Esophagus muscularis mucosa (tissue), 4 donors: ENCODE measurements around the gene THOP1. TPM values are rescaled to one million over a fixed set of nuclear protein-coding genes. Genes with fewer than 3 reads are reported as not detected.

Source experiments
- DNase-seq: peaks from one replicate; pipeline ENCODE4 v3.0.0-alpha.2; 2017; ENCODE audit errors: extremely low spot score
- H3K27ac ChIP-seq, 4 donors: fragments of 200-600 bp; sonication (generic); replicated peaks in 1 of 4; 1 replicate in 3 of 4; 2 replicates in 1 of 4; pipeline ENCODE4 v1.5.1; 2016 to 2019; ENCODE audit warnings: mild to moderate bottlenecking in 1 of 4
- H3K27me3 ChIP-seq, 4 donors: fragments of 200-600 bp; sonication (generic); one replicate each; pipeline versions ENCODE4 v1.5.1 to v1.6.0; 2016 to 2019
- H3K36me3 ChIP-seq, 4 donors: fragments of 200-600 bp; sonication (generic); one replicate each; pipeline ENCODE4 v1.5.1; 2016 to 2019
- H3K4me1 ChIP-seq, 4 donors: fragments of 200-600 bp; sonication (generic); one replicate each; pipeline ENCODE4 v1.5.1; 2016 to 2019
- H3K4me3 ChIP-seq, 4 donors: fragments of 200-600 bp; sonication (generic); 1 replicate in 2 of 4; 2 replicates in 2 of 4; pipeline ENCODE4 v1.5.1; 2016 to 2019; ENCODE audit warnings: mild to moderate bottlenecking in 4 of 4, moderate library complexity in 1 of 4
- H3K9me3 ChIP-seq, 4 donors: fragments of 200-600 bp; sonication (generic); 1 replicate in 3 of 4; 2 replicates in 1 of 4; pipeline ENCODE4 v1.5.1; 2016 to 2019
- CTCF ChIP-seq, 3 experiments: fragments of 200-600 bp in 2 of 3; fragments of 450-650 bp in 1 of 3; sonication (generic) in 2 of 3; IDR thresholded peaks; one replicate each; pipeline ENCODE4 v1.5.1; 2017 to 2019; ENCODE audit warnings: antibody characterized with exemption in 3 of 3, mild to moderate bottlenecking in 2 of 3, moderate library complexity in 1 of 3
- EP300 ChIP-seq: sonication (generic); formaldehyde crosslinking; IDR thresholded peaks from one replicate; pipeline ENCODE4 v1.6.1; 2017; ENCODE audit warnings: antibody characterized with exemption
- POLR2A ChIP-seq: fragments of 450-650 bp; IDR thresholded peaks from one replicate; pipeline ENCODE4 v1.6.1; 2017; ENCODE audit warnings: antibody characterized with exemption, moderate library complexity, mild to moderate bottlenecking, low read depth
- POLR2AphosphoS5 ChIP-seq, 2 donors: sonication (generic); formaldehyde crosslinking; IDR thresholded peaks; one replicate each; pipeline ENCODE4 v1.6.1; 2017; ENCODE audit warnings: antibody characterized with exemption in 2 of 2
- WGBS: methylation state at CpG from one replicate; pipeline ENCODE4 v1.1.5; 2018; 5-methylcytosine and 5-hydroxymethylcytosine counted together
- intact Hi-C: fragments of 100-400 bp; cut with DNase I; formaldehyde crosslinking; loops from one replicate; pipeline ENCODE4 v1.15.1; 2023
- total RNA-seq, 4 donors: library from RNA; depleted of rRNA; stranded (reverse); fragments of >200 nt; gene quantifications; one replicate each; pipeline versions ENCODE4 v1.1.0 to v1.2.1, GENCODE V29; 2016

The THOP1 gene
- total RNA-seq, 4 donors from 2014 or later, result 22.8 to 65.3 (median 42.4) TPM

- H3K27ac ChIP-seq, result no peak overlapping the region
- peaks cover 13 to 49% (median 19%) of the 10 kb centered on the region in 4 donors for H3K36me3 ChIP-seq
- intact Hi-C loops, result no loop called here
- DNase-seq, result no peak
- peaks cover 13 to 18% (median 17%) of the 10 kb centered on the region in 4 donors for H3K4me1 ChIP-seq
- no peak for TF ChIP-seq POLR2A
- no peak for TF ChIP-seq POLR2AphosphoS5 (IDR thresholded peaks at IDR 0.05)
- no peak for TF ChIP-seq CTCF (IDR thresholded peaks at IDR 0.05)
- TF ChIP-seq EP300, result no peak
- H3K9me3 ChIP-seq, result peaks cover 2 to 48% (median 22%) of the 10 kb centered on the region in 4 donors
- 88% methylated on average over 8 of the region's 13 CpGs for WGBS
- no peaks in the 10 kb centered on the region for H3K27me3 ChIP-seq
- H3K4me3 ChIP-seq, result no peak overlapping the region
Measured at GRCh38 chr19:2846180-2846894, 61.0 kb downstream of the THOP1 start.

GRCh38 chr19:2847507-2847906 is 62.2 kb downstream of the THOP1 start:
- Histone ChIP-seq H3K36me3 (peaks cover 24 to 61% (median 31%) of the 10 kb centered on the region in 4 donors), H3K27ac (no peak overlapping the region), H3K27me3 (no peaks in the 10 kb centered on the region), H3K9me3 (peaks cover 7 to 60% (median 33%) of the 10 kb centered on the region in 4 donors), H3K4me3 (no peak overlapping the region), H3K4me1 (peaks cover 6 to 13% (median 10%) of the 10 kb centered on the region in 4 donors)
- whole genome bisulfite sequencing, result 98% methylated on average over 3 of the region's 3 CpGs
- DNase-seq, result no peak
- TF ChIP-seq POLR2A, result no peak
- TF ChIP-seq EP300, result no peak
- TF ChIP-seq POLR2AphosphoS5 (IDR thresholded peaks at IDR 0.05), result no peak
- no peak for TF ChIP-seq CTCF (IDR thresholded peaks at IDR 0.05)
- intact Hi-C loops, result no loop called here

- intact Hi-C loops, result no loop called here
Measured at GRCh38 chr19:2848616-2849015, 63.3 kb downstream of the THOP1 start.

DNA sequence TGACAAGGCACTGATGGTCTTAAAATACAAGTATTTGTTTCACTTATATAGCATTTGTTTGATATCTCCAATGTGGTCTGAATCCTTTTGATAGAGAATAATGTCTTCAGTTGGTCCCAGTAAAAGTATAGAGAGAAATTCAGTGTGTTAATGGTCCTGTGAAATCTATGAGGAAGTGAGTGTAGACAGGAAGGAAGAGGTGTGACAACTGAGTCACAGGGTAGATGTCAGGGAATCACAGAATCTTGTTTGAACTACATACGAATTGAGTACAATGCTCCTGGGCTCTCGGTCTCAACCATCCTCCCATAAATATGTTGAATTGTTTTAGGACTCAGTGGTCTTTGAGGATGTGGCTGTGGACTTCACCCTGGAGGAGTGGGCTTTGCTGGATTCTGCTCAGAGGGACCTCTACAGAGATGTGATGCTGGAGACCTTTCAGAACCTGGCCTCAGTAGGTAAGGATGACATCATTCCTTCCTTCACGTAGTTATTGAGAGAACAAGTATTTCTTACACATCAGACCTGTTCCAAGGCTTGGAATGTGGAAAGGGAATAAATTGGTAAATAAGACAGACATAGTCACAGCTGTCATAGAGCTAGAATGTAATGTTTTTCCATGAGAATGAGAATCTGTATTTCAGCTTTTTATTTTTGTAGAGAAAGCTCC is 65.1 kb downstream of the THOP1 start:
- intact Hi-C loops, result no loop called here
- TF ChIP-seq POLR2AphosphoS5 (IDR thresholded peaks at IDR 0.05) (no peak), EP300 (no peak), CTCF (IDR thresholded peaks at IDR 0.05) (no peak), POLR2A (no peak)
- Histone ChIP-seq H3K4me3 (no peak overlapping the region), H3K36me3 (peaks cover 37 to 76% (median 56%) of the 10 kb centered on the region in 4 donors), H3K4me1 (peaks cover 0 to 5% (median 0%) of the 10 kb centered on the region in 4 donors), H3K27me3 (no peaks in the 10 kb centered on the region), H3K9me3 (peaks cover 19 to 89% (median 60%) of the 10 kb centered on the region in 4 donors), H3K27ac (no peak overlapping the region)
- no peak for DNase-seq
- 97% methylated on average over 3 of the region's 3 CpGs for WGBS

More at GRCh38 chr19:2848616-2849015, 63.3 kb downstream of the THOP1 start:
- DNase-seq, result no peak
- WGBS, result 62% methylated on average over 3 of the region's 4 CpGs
- Histone ChIP-seq H3K4me1 (peaks cover 0 to 5% (median under 1%) of the 10 kb centered on the region in 4 donors), H3K36me3 (peaks cover 35 to 72% (median 42%) of the 10 kb centered on the region in 4 donors), H3K9me3 (peaks cover 18 to 71% (median 44%) of the 10 kb centered on the region in 4 donors), H3K4me3 (no peak overlapping the region), H3K27me3 (no peaks in the 10 kb centered on the region), H3K27ac (no peak overlapping the region)
- TF ChIP-seq POLR2A (no peak), EP300 (no peak), POLR2AphosphoS5 (IDR thresholded peaks at IDR 0.05) (no peak), CTCF (IDR thresholded peaks at IDR 0.05) (no peak)
